22Rv1 (cell line): ENCODE results near the gene CAP2.

ENCODE experiments used
- H3K27ac ChIP-seq: fragments of 450-650 bp; 2 replicates; pipeline ENCODE4 v1.5.1; 2017
- CTCF ChIP-seq: fragments of 450-650 bp; IDR thresholded peaks from 2 replicates; pipeline ENCODE4 v1.5.1; 2017; ENCODE audit warnings: mild to moderate bottlenecking
- ZFX ChIP-seq: fragments of 450-650 bp; IDR thresholded peaks from 2 replicates; pipeline ENCODE4 v1.6.1; 2017; ENCODE audit warnings: antibody characterized with exemption, borderline replicate concordance

CAP2 gene

GRCh38 chr6:17600527-17601385, 207.4 kb downstream of the CAP2 start:
- TF ChIP-seq ZFX = no peak
- TF ChIP-seq CTCF = peak; percentile 20
- H3K27ac ChIP-seq = peak overlapping the region; percentile 64

- peak overlapping the region; percentile 64 for H3K27ac ChIP-seq
- no peak for TF ChIP-seq ZFX
- TF ChIP-seq CTCF = no peak
Measured at GRCh38 chr6:17601386-17601703, 207.9 kb downstream of the CAP2 start.

- no peak for TF ChIP-seq ZFX
- TF ChIP-seq CTCF = no peak
- H3K27ac ChIP-seq = no peak overlapping the region
Measured at GRCh38 chr6:17602888-17603287, 209.5 kb downstream of the CAP2 start.

GRCh38 chr6:17606606-17607005, 213.2 kb downstream of the CAP2 start:
- TF ChIP-seq ZFX = no peak
- no peak for TF ChIP-seq CTCF
- H3K27ac ChIP-seq = no peak overlapping the region
